Measurements from ENCODE around the gene B3GNT5. TPM values are rescaled to one million over a fixed set of nuclear protein-coding genes. Genes with fewer than 3 reads are reported as not detected.

B3GNT5 gene
- total and polyA plus RNA-seq, 2 donors (not counting 1 experiment from before 2014, with no cell fraction given), result 0.07 to 0.37 TPM

GRCh38 chr3:183303690-183304089, 50.6 kb downstream of the B3GNT5 start:
- no peak overlapping the region for H3K4me2 ChIP-seq (replicated peaks; ENCODE audit: low read depth, low read length, poor library complexity, severe bottlenecking)
- WGBS (ENCODE audit: insufficient coverage), result 80% methylated on average over 2 of the region's 2 CpGs
- ChIA-PET POLR2A (no interaction called here), CTCF (no interaction called here)
- no peak for ATAC-seq (ENCODE audit: low read depth)
- no peaks in the 10 kb centered on the region for H3K79me2 ChIP-seq (ENCODE audit: control insufficient read depth, insufficient read depth, low read length)
- H3K9ac ChIP-seq (ENCODE audit: low read length), result no peak overlapping the region
- Mint-ChIP-seq H3K27me3 (peaks cover 10% of the 10 kb centered on the region), H3K27ac (no peak overlapping the region), H3K9me3 (ENCODE audit: insufficient read depth) (no peaks in the 10 kb centered on the region), H3K4me1 (peaks cover 15% of the 10 kb centered on the region), H3K4me3 (no peak overlapping the region)
- intact Hi-C loops (cut with micrococcal nuclease), result no loop called here
- H3K4me3 ChIP-seq (ENCODE audit: control extremely low read depth in 1 of 5, extremely low read depth in 1 of 5, insufficient read depth in 1 of 5, low read depth in 2 of 5, low read length in 4 of 5), result no peak overlapping the region
- no peaks in the 10 kb centered on the region for H3K9me3 ChIP-seq (ENCODE audit: control extremely low read depth in 1 of 3, control insufficient read depth in 2 of 3, insufficient read depth in 1 of 3, low read length in 2 of 3)
- no peak overlapping the region for H2AFZ ChIP-seq (ENCODE audit: insufficient read depth, low read depth, low read length, poor library complexity, severe bottlenecking)
- H3K36me3 ChIP-seq (replicated peaks in 1 of 2; ENCODE audit: control extremely low read depth in 1 of 2, control insufficient read depth in 1 of 2, extremely low read depth in 1 of 2, insufficient read depth in 2 of 2, low read length in 1 of 2), result no peaks in the 10 kb centered on the region
- peaks cover 11 to 14% of the 10 kb centered on the region in 2 donors for H3K4me1 ChIP-seq (ENCODE audit: control insufficient read depth in 2 of 2, insufficient read depth in 2 of 2, low read length in 2 of 2)
- H4K20me1 ChIP-seq (ENCODE audit: control insufficient read depth, insufficient read depth, low read length, poor library complexity, severe bottlenecking), result no peaks in the 10 kb centered on the region
- H3K27me3 ChIP-seq (replicated peaks in 1 of 4; ENCODE audit: control extremely low read depth in 1 of 4, control insufficient read depth in 3 of 4, insufficient read depth in 4 of 4, low read length in 3 of 4), result peaks cover 0 to 3% (median 1%) of the 10 kb centered on the region in 4 experiments
- H3K27ac ChIP-seq (ENCODE audit: low read length in 2 of 2), result no peak overlapping the region
- DNase-seq, result no peak
- TF ChIP-seq CTCF (IDR thresholded peaks at IDR 0.05) (no peak), EZH2 (IDR thresholded peaks at IDR 0.05; ENCODE audit: borderline replicate concordance, insufficient read depth, low read depth, low read length, poor library complexity, severe bottlenecking) (no peak)

- TF ChIP-seq CTCF (IDR thresholded peaks at IDR 0.05) (no peak), EZH2 (IDR thresholded peaks at IDR 0.05; ENCODE audit: borderline replicate concordance, insufficient read depth, low read depth, low read length, poor library complexity, severe bottlenecking) (no peak)
- no peak overlapping the region for H3K27ac ChIP-seq (ENCODE audit: low read length in 2 of 2)
- no peaks in the 10 kb centered on the region for H3K9me3 ChIP-seq (ENCODE audit: control extremely low read depth in 1 of 3, control insufficient read depth in 2 of 3, insufficient read depth in 1 of 3, low read length in 2 of 3)
- H2AFZ ChIP-seq (ENCODE audit: insufficient read depth, low read depth, low read length, poor library complexity, severe bottlenecking), result peak overlapping the region; percentile 16
- CTCF ChIA-PET, result interaction anchor here (0.9 kb wide), 1 partner anchor 10 kb away, joined by 3 read pairs; no protein-coding TSS in a partner anchor
- H3K27me3 ChIP-seq (replicated peaks in 1 of 4; ENCODE audit: control extremely low read depth in 1 of 4, control insufficient read depth in 3 of 4, insufficient read depth in 4 of 4, low read length in 3 of 4), result peaks cover 0 to 3% (median 1%) of the 10 kb centered on the region in 4 experiments
- no peaks in the 10 kb centered on the region for H3K9me3 Mint-ChIP-seq (ENCODE audit: insufficient read depth)
- no peak overlapping the region for H3K4me3 ChIP-seq (ENCODE audit: control extremely low read depth in 1 of 5, extremely low read depth in 1 of 5, insufficient read depth in 1 of 5, low read depth in 2 of 5, low read length in 4 of 5)
- H3K9ac ChIP-seq (ENCODE audit: low read length), result no peak overlapping the region
- ATAC-seq (ENCODE audit: low read depth) (peak; percentile 87), DNase-seq (peak; percentile 62)
- H4K20me1 ChIP-seq (ENCODE audit: control insufficient read depth, insufficient read depth, low read length, poor library complexity, severe bottlenecking), result no peaks in the 10 kb centered on the region
- no peaks in the 10 kb centered on the region for H3K36me3 ChIP-seq (replicated peaks in 1 of 2; ENCODE audit: control extremely low read depth in 1 of 2, control insufficient read depth in 1 of 2, extremely low read depth in 1 of 2, insufficient read depth in 2 of 2, low read length in 1 of 2)
- no peak overlapping the region for H3K27ac Mint-ChIP-seq
- H3K79me2 ChIP-seq (ENCODE audit: control insufficient read depth, insufficient read depth, low read length), result no peaks in the 10 kb centered on the region
- H3K4me3 Mint-ChIP-seq, result peak overlapping the region; percentile 27
- H3K4me1 ChIP-seq (ENCODE audit: control insufficient read depth in 2 of 2, insufficient read depth in 2 of 2, low read length in 2 of 2), result peaks cover 11 to 14% of the 10 kb centered on the region in 2 donors
- POLR2A ChIA-PET, result no interaction called here
- H3K4me2 ChIP-seq (replicated peaks; ENCODE audit: low read depth, low read length, poor library complexity, severe bottlenecking), result peak overlapping the region; percentile 32
- WGBS (ENCODE audit: insufficient coverage), result 18% methylated on average over 8 of the region's 9 CpGs
- intact Hi-C loops (cut with micrococcal nuclease), result loop anchor here (2.0 kb wide), 1 partner anchor 22 kb away; no protein-coding TSS in a partner anchor
- H3K4me1 Mint-ChIP-seq, result peaks cover 15% of the 10 kb centered on the region
- peaks cover 10% of the 10 kb centered on the region for H3K27me3 Mint-ChIP-seq
Observed at GRCh38 chr3:183306798-183307671, 54.0 kb downstream of the B3GNT5 start.

Measured in B cell (primary cell).